ENCODE results near the gene CAP1. TPM values are rescaled to one million over a fixed set of nuclear protein-coding genes. Genes with fewer than 3 reads are reported as not detected.
"Not testable (repeated sequence)": the region's sequence is repeated elsewhere in the genome, so short reads cannot be mapped to it uniquely, and the experiment has no call there.

CAP1 gene
- total and polyA plus RNA-seq, 2 donors (not counting 3 experiments of a cell fraction or from before 2014, with no cell fraction given), result 191 to 427 TPM

DNA sequence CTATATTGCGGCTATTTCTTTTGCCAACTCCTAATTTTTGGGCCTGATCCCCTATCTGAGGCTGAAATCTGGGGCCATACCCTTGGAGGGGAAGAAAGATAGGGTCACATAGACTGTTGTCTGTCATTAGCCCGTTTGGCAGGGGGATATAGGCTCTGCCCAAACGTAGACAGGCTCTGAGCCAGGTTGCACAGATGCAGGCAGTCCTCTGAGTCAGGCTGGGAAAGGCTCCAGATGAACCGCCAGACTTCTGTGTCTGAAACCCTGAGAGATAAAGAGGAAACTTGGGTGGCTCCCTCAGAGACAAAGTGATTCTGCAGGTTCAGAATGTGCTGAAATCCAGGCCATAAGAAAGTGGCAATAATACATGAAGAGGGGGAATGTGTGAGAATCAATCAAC, 4.0 kb upstream of the CAP1 start:
- DNase-seq (ENCODE audit: low read depth, low spot score), result peak; percentile 37

DNA sequence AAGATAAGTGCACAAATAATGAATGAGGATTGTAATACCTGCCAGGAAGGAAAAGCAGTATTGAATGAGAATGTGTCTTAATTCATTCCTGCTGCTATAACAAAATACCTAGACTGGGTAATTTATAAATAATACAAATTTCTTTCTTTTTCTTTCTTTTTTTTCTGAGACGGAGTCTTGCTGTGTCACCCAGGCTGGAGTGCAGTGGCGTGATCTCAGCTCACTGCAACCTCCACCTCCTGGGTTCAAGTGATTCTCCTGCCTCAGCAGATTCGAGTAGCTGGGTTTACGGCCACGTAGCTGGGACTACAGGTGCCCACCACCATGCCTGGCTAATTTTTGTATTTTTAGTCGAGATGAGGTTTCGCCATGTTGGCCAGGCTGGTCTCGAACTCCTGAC, 3.3 kb upstream of the CAP1 start:
- H3K9ac ChIP-seq (replicated peaks; ENCODE audit: extremely low read depth, insufficient read depth, low read length); POLR2A ChIA-PET; H3K9me1 ChIP-seq (replicated peaks; ENCODE audit: control insufficient read depth, extremely low read depth, insufficient read depth, low read length); H3K36me3 ChIP-seq (ENCODE audit: control insufficient read depth in 2 of 2, extremely low read depth in 1 of 2, insufficient read depth in 2 of 2, low read length in 2 of 2); dilution Hi-C loops (cut with MboI; ENCODE audit: extremely low pct_ligation_motif_present, low sequenced_read_pairs); H4K20me1 ChIP-seq (replicated peaks; ENCODE audit: control insufficient read depth, extremely low read depth, insufficient read depth, low read length); BruUV-seq (replicated peaks); H3K27me3 ChIP-seq (ENCODE audit: control insufficient read depth in 2 of 2, insufficient read depth in 2 of 2, low read length in 2 of 2); H2AFZ ChIP-seq (ENCODE audit: low read depth, low read length); DNase-seq (ENCODE audit: low read depth, low spot score); intact Hi-C loops (cut with micrococcal nuclease); H3K27ac ChIP-seq (ENCODE audit: insufficient read depth, low read depth, low read length); H3K4me2 ChIP-seq (ENCODE audit: insufficient read depth, low read length); H3K9me3 ChIP-seq (replicated peaks; ENCODE audit: control insufficient read depth, insufficient read depth, low read length); CTCF ChIA-PET; H3K4me3 ChIP-seq (replicated peaks in 1 of 3; ENCODE audit: insufficient read depth in 1 of 3, low read depth in 1 of 3, low read length in 3 of 3): not testable (repeated sequence)
- H3K79me2 ChIP-seq (ENCODE audit: control insufficient read depth, insufficient read depth, low read length), result peaks cover 17% of the 10 kb centered on the region
- H3K4me1 ChIP-seq (ENCODE audit: control insufficient read depth, extremely low read depth, insufficient read depth, low read length), result peaks cover 28% of the 10 kb centered on the region
- peak; percentile 68 for FAIRE-seq

More for the DNA sequence above, 4.0 kb upstream of the CAP1 start:
- H3K36me3 ChIP-seq (ENCODE audit: control insufficient read depth in 2 of 2, extremely low read depth in 1 of 2, insufficient read depth in 2 of 2, low read length in 2 of 2), result no peaks in the 10 kb centered on the region
- H3K27me3 ChIP-seq (ENCODE audit: control insufficient read depth in 2 of 2, insufficient read depth in 2 of 2, low read length in 2 of 2), result no peaks in the 10 kb centered on the region
- H3K9me3 ChIP-seq (replicated peaks; ENCODE audit: control insufficient read depth, insufficient read depth, low read length), result no peaks in the 10 kb centered on the region
- H3K9me1 ChIP-seq (replicated peaks; ENCODE audit: control insufficient read depth, extremely low read depth, insufficient read depth, low read length), result no peaks in the 10 kb centered on the region
- peaks cover 21% of the 10 kb centered on the region for H3K4me1 ChIP-seq (ENCODE audit: control insufficient read depth, extremely low read depth, insufficient read depth, low read length)
- FAIRE-seq, result no peak
- H3K4me3 ChIP-seq (replicated peaks in 1 of 3; ENCODE audit: insufficient read depth in 1 of 3, low read depth in 1 of 3, low read length in 3 of 3), result no peak overlapping the region
- intact Hi-C loops (cut with micrococcal nuclease), result no loop called here
- H3K27ac ChIP-seq (ENCODE audit: insufficient read depth, low read depth, low read length), result no peak overlapping the region
- TF ChIP-seq JUN (IDR thresholded peaks at IDR 0.05; ENCODE audit: borderline replicate concordance, insufficient read depth, insufficient read length, low read depth), result no peak
- peak; percentile 46 for TF ChIP-seq GATA2 (IDR thresholded peaks at IDR 0.05; ENCODE audit: insufficient read depth, insufficient read length, low read depth, low read length)
- no peak overlapping the region for H3K4me2 ChIP-seq (ENCODE audit: insufficient read depth, low read length)
- no peaks in the 10 kb centered on the region for H4K20me1 ChIP-seq (replicated peaks; ENCODE audit: control insufficient read depth, extremely low read depth, insufficient read depth, low read length)
- ChIA-PET POLR2A (no interaction called here), CTCF (no interaction called here)
- no peak overlapping the region for H2AFZ ChIP-seq (ENCODE audit: low read depth, low read length)
- H3K79me2 ChIP-seq (ENCODE audit: control insufficient read depth, insufficient read depth, low read length), result peaks cover 10% of the 10 kb centered on the region
- no TSS peak for BruUV-seq (replicated peaks)
- dilution Hi-C loops (cut with MboI; ENCODE audit: extremely low pct_ligation_motif_present, low sequenced_read_pairs), result no loop called here
- no peak overlapping the region for H3K9ac ChIP-seq (replicated peaks; ENCODE audit: extremely low read depth, insufficient read depth, low read length)
